Esophagus squamous epithelium (tissue), 4 donors: ENCODE measurements around the gene PRRT1B.

Experiments used
- CTCF ChIP-seq, 6 experiments: fragments of 450-650 bp in 4 of 6; fragments of 200-600 bp in 2 of 6; sonication (generic) in 2 of 6; IDR thresholded peaks; one replicate each; pipeline ENCODE4 v1.5.1; 2016 to 2019; ENCODE audit warnings: antibody characterized with exemption in 6 of 6, mild to moderate bottlenecking in 4 of 6, moderate library complexity in 4 of 6
- POLR2A ChIP-seq, 4 donors: fragments of 450-650 bp; IDR thresholded peaks; one replicate each; pipeline ENCODE4 v1.6.1; 2017; ENCODE audit warnings: antibody characterized with exemption in 4 of 4, mild to moderate bottlenecking in 4 of 4, moderate library complexity in 3 of 4

- TF ChIP-seq CTCF (IDR thresholded peaks at IDR 0.05), result no peak
- TF ChIP-seq POLR2A (IDR thresholded peaks at IDR 0.05), result no peak
These were observed 37.4 kb downstream of the PRRT1B start for GRCh38 chr9:131582466-131583336.
